Upper lobe of left lung (tissue), 4 donors: ENCODE measurements around the gene RBM45.

Experiments used
- CTCF ChIP-seq, 6 experiments: fragments of 450-650 bp in 4 of 6; fragments of 200-600 bp in 2 of 6; sonication (generic) in 2 of 6; IDR thresholded peaks; one replicate each; pipeline ENCODE4 v1.5.1; 2016 to 2019; ENCODE audit warnings: antibody characterized with exemption in 6 of 6
- EP300 ChIP-seq, 4 donors: sonication (generic); formaldehyde crosslinking; IDR thresholded peaks; one replicate each; pipeline ENCODE4 v1.5.1; 2017; ENCODE audit warnings: antibody characterized with exemption in 4 of 4, control low read depth in 2 of 4
- POLR2A ChIP-seq, 4 donors: fragments of 450-650 bp; IDR thresholded peaks; one replicate each; pipeline ENCODE4 v1.5.1; 2016 to 2017; ENCODE audit warnings: antibody characterized with exemption in 4 of 4, mild to moderate bottlenecking in 2 of 4
- POLR2AphosphoS5 ChIP-seq, 2 donors: sonication (generic); formaldehyde crosslinking; IDR thresholded peaks; one replicate each; pipeline ENCODE4 v1.5.1; 2017; ENCODE audit warnings: antibody characterized with exemption in 2 of 2

GRCh38 chr2:178142274-178143065, 30.2 kb downstream of the RBM45 start:
- TF ChIP-seq EP300 (IDR thresholded peaks at IDR 0.05) (no peak), CTCF (IDR thresholded peaks at IDR 0.05) (no peak), POLR2AphosphoS5 (IDR thresholded peaks at IDR 0.05) (no peak), POLR2A (IDR thresholded peaks at IDR 0.05) (no peak)
